Stimulated activated naive CD8-positive, alpha-beta T cell treated with anti-CD3 and anti-CD28 coated beads, Interleukin-15, amount 100 ng/mL, for 72 hours (primary cell): ENCODE measurements around the gene FBXL20.
"Not testable (repeated sequence)": the region's sequence is repeated elsewhere in the genome, so short reads cannot be mapped to it uniquely, and the experiment has no call there.

Experiments
- ATAC-seq: fragments of 150-1000 bp; cut with Tn5 transposase; 2 replicates; pipeline ENCODE4 v1.10.0; 2021; ENCODE audit warnings: mild to moderate bottlenecking, moderate library complexity
- DNase-seq, 2 donors: peaks; one replicate each; pipeline ENCODE4 v3.0.0; 2021 to 2022
- H3K27ac Mint-ChIP-seq, 2 donors: one replicate each; pipeline ENCODE4 v1.8.0; 2022; ENCODE audit warnings: mild to moderate bottlenecking in 2 of 2, mixed read lengths in 2 of 2, moderate library complexity in 2 of 2
- H3K27me3 Mint-ChIP-seq: one replicate; pipeline ENCODE4 v1.8.0; 2022; ENCODE audit warnings: mixed read lengths
- H3K4me1 Mint-ChIP-seq: one replicate; pipeline ENCODE4 v1.8.0; 2022; ENCODE audit warnings: mild to moderate bottlenecking, mixed read lengths
- H3K4me3 Mint-ChIP-seq, 2 donors: one replicate each; pipeline ENCODE4 v1.8.0; 2022; ENCODE audit warnings: mild to moderate bottlenecking in 2 of 2, mixed read lengths in 2 of 2, moderate library complexity in 1 of 2
- H3K9me3 Mint-ChIP-seq, 2 donors: one replicate each; pipeline ENCODE4 v1.8.0; 2022; ENCODE audit warnings: mixed read lengths in 2 of 2

FBXL20 gene

GRCh38 chr17:39318636-39319035 is 82.8 kb downstream of the FBXL20 start:
- H3K27ac Mint-ChIP-seq: no peak overlapping the region
- ATAC-seq (no peak), DNase-seq (no peak)
- H3K4me1 Mint-ChIP-seq: no peaks in the 10 kb centered on the region
- no peak overlapping the region for H3K4me3 Mint-ChIP-seq
- no peaks in the 10 kb centered on the region for H3K27me3 Mint-ChIP-seq
- no peaks in the 10 kb centered on the region for H3K9me3 Mint-ChIP-seq

- Mint-ChIP-seq H3K4me1 (peaks cover 8% of the 10 kb centered on the region), H3K9me3 (no peaks in the 10 kb centered on the region), H3K27me3 (no peaks in the 10 kb centered on the region), H3K4me3 (no peak overlapping the region), H3K27ac (peak overlapping the region in 1 of 2 donors; percentile 40)
- ATAC-seq (no peak), DNase-seq (no peak)
These were observed 94.8 kb downstream of the FBXL20 start for GRCh38 chr17:39306509-39307212.

DNA sequence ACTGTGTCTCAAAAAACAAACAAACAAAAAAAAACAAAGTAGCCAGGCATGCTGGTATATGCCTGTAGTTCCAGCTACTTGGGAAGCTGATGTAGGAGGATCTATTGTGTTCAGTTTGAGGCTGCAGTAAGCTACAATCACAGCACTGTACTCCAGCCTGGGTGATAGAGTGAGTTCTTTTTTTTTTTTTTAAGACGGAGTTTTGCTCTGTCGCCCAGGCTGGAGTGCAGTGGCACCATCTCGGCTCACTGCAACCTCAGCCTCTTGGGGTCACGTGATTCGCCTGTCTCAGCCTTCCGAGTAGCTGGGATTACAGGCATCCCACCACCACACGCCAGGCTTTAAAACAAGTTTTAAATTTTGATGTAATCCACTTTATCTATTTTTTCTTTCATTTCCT is 95.4 kb downstream of the FBXL20 start:
- H3K27me3 Mint-ChIP-seq: no peaks in the 10 kb centered on the region
- no peak overlapping the region for H3K27ac Mint-ChIP-seq
- ATAC-seq (no peak), DNase-seq (no peak)
- H3K9me3 Mint-ChIP-seq: no peaks in the 10 kb centered on the region
- H3K4me3 Mint-ChIP-seq: no peak overlapping the region
- H3K4me1 Mint-ChIP-seq: peaks cover 8% of the 10 kb centered on the region

GRCh38 chr17:39304188-39304587 is 97.2 kb downstream of the FBXL20 start:
- Mint-ChIP-seq H3K27me3 (no peaks in the 10 kb centered on the region), H3K4me3 (no peak overlapping the region), H3K4me1 (peaks cover 8% of the 10 kb centered on the region), H3K9me3 (no peaks in the 10 kb centered on the region), H3K27ac (no peak overlapping the region)
- ATAC-seq (no peak), DNase-seq (no peak)

DNA sequence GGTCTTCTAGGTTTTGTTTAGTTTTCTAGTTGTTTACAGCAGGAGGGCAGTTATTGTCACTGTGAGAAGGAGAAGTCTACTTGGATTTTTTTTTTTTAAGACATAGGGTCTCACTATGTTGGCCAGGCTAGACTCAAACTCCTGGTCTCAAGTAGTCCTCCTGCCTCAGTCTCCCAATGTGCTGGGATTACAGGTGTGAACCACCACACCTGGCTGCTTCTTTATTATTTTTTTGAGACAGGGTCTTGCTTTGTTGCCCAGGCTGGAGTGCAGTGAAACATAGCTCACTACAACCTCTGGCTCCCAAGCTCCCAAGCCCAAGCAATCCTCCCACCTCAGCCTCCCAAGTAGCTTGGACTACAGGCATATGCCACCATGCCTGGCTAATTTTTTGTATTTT is 107.4 kb downstream of the FBXL20 start:
- Mint-ChIP-seq H3K9me3 (no peaks in the 10 kb centered on the region), H3K27ac (no peak overlapping the region), H3K27me3 (no peaks in the 10 kb centered on the region), H3K4me1 (no peaks in the 10 kb centered on the region), H3K4me3 (no peak overlapping the region)
- ATAC-seq (no peak), DNase-seq (no peak)

DNA sequence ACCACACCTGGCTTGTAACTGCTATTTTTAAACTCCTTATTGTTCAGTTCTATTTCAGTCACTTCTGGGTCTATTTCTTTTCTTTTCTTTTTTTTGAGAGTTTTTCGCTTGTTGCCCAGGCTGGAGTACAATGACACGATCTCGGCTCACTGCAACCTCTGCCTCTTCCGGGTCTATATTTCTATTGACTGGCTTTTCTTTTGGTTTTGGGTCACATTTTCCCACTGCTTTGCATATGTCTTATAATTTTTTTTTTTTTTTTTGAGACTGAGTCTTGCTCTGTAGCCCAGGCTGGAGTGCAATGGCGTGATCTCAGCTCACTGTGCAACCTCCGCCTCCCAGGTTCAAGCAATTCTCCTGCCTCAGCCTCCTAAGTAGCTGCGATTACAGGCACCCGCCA is 108.9 kb downstream of the FBXL20 start:
- H3K4me1 Mint-ChIP-seq, DNase-seq, H3K27me3 Mint-ChIP-seq, H3K4me3 Mint-ChIP-seq, ATAC-seq, H3K27ac Mint-ChIP-seq, H3K9me3 Mint-ChIP-seq: not testable (repeated sequence)

DNA sequence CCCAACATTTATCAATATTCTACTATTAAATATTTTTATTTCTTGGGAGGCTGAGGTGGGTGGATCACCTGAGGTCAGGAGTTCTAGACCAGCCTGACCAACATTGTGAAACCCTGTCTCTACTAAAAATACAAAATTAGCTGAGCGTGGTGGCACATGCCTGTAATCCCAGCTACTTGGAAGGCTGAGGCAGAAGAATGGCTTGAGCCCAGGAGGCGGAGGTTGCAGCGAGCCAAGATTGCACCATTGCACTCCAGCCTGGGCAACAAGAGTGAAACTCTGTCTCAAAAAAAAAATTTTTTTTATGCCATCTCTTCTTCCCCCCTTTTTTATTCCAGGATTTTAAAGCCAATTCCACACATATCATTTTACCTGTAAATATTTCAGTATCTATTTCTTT is 114.9 kb downstream of the FBXL20 start:
- ATAC-seq, H3K27me3 Mint-ChIP-seq, H3K4me1 Mint-ChIP-seq, DNase-seq, H3K4me3 Mint-ChIP-seq, H3K9me3 Mint-ChIP-seq, H3K27ac Mint-ChIP-seq: not testable (repeated sequence)

GRCh38 chr17:39284685-39285084 is 116.7 kb downstream of the FBXL20 start:
- Mint-ChIP-seq H3K4me3 (no peak overlapping the region), H3K9me3 (no peaks in the 10 kb centered on the region), H3K27ac (no peak overlapping the region), H3K4me1 (no peaks in the 10 kb centered on the region), H3K27me3 (no peaks in the 10 kb centered on the region)
- ATAC-seq: no peak
- no peak for DNase-seq

- Mint-ChIP-seq H3K4me1 (no peaks in the 10 kb centered on the region), H3K4me3 (no peak overlapping the region), H3K27me3 (no peaks in the 10 kb centered on the region), H3K27ac (no peak overlapping the region), H3K9me3 (no peaks in the 10 kb centered on the region)
- DNase-seq: no peak
- no peak for ATAC-seq
These were observed 117.5 kb downstream of the FBXL20 start for GRCh38 chr17:39283896-39284295.

DNA sequence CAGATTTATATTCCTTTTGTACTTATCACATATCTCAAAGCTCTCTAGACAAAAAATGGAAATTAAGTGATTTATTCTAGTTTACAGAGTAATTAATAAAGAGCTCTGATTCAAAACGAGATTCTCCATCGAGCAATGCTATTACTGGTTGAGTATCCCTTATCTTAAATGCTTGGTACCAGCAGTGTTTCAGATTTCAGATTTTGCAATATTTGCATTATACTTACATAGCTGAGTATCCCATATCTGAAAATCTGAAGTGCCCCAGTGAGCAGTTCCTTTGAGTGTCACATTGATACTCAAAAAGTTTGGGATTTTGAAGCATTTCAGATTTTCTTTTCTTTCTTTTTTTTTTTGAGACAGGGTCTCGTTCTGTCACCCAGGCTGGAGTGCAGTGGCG is 118.3 kb downstream of the FBXL20 start:
- DNase-seq (no peak), ATAC-seq (no peak)
- Mint-ChIP-seq H3K9me3 (no peaks in the 10 kb centered on the region), H3K27me3 (no peaks in the 10 kb centered on the region), H3K27ac (no peak overlapping the region), H3K4me1 (no peaks in the 10 kb centered on the region), H3K4me3 (no peak overlapping the region)

DNA sequence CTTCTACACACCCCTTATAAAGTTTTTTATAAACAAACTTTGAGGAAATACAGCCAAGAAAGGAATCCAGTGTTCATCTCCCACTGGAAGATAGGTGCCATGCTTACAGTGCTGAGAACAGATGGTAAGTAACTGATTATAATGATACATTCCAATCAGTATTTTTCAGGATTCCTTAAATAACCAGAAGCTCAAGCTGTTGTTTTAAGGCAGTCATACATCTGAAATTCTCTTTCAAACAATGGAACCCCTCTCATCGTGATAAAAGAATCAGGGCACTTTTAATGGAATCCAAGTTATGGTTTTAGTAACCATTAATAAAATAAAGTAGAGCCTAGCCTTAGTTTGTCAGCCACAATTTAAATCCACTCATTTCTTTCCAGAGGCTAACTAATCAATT is 119.6 kb downstream of the FBXL20 start:
- no peak overlapping the region for H3K27ac Mint-ChIP-seq
- no peak for DNase-seq
- ATAC-seq: no peak
- no peaks in the 10 kb centered on the region for H3K9me3 Mint-ChIP-seq
- H3K4me1 Mint-ChIP-seq: no peaks in the 10 kb centered on the region
- H3K4me3 Mint-ChIP-seq: no peak overlapping the region
- no peaks in the 10 kb centered on the region for H3K27me3 Mint-ChIP-seq

- not testable (repeated sequence) for H3K4me3 Mint-ChIP-seq, H3K27ac Mint-ChIP-seq, DNase-seq, H3K27me3 Mint-ChIP-seq, ATAC-seq, H3K4me1 Mint-ChIP-seq, H3K9me3 Mint-ChIP-seq
These were observed 123.2 kb downstream of the FBXL20 start for GRCh38 chr17:39278246-39278645.

GRCh38 chr17:39277110-39277509 is 124.3 kb downstream of the FBXL20 start:
- no peak overlapping the region for H3K27ac Mint-ChIP-seq
- H3K4me3 Mint-ChIP-seq: no peak overlapping the region
- no peaks in the 10 kb centered on the region for H3K27me3 Mint-ChIP-seq
- ATAC-seq (no peak), DNase-seq (no peak)
- H3K9me3 Mint-ChIP-seq: no peaks in the 10 kb centered on the region
- H3K4me1 Mint-ChIP-seq: no peaks in the 10 kb centered on the region

- no peak for DNase-seq
- Mint-ChIP-seq H3K4me1 (no peaks in the 10 kb centered on the region), H3K27ac (no peak overlapping the region), H3K27me3 (no peaks in the 10 kb centered on the region), H3K9me3 (no peaks in the 10 kb centered on the region), H3K4me3 (no peak overlapping the region)
- no peak for ATAC-seq
These were observed 125.3 kb downstream of the FBXL20 start for GRCh38 chr17:39276113-39276512.

DNA sequence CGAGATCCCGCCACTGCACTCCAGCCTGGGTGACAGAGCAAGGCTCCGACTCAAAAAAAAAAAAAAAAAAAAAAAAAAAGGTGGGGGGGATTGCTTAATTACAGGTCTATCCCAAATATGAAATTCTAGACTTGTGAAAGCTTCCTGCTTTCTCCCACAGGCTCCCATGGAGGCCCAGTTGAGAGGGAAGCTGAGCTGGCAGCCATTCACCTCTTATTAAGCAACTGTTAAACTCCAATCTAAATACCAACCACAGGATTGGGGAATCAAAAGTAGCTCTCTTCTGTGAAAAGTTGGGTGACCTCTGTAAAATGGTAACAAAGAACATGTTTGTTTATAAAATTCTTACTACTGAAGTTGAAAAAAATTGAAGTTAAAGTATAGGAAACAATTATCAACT is 129.9 kb downstream of the FBXL20 start:
- no peaks in the 10 kb centered on the region for H3K27me3 Mint-ChIP-seq
- no peak overlapping the region for H3K4me3 Mint-ChIP-seq
- DNase-seq: no peak
- H3K27ac Mint-ChIP-seq: no peak overlapping the region
- no peaks in the 10 kb centered on the region for H3K4me1 Mint-ChIP-seq
- no peaks in the 10 kb centered on the region for H3K9me3 Mint-ChIP-seq
- ATAC-seq: no peak

- H3K27ac Mint-ChIP-seq: peak overlapping the region in 1 of 2 donors; percentile 59
These were observed 130.5 kb downstream of the FBXL20 start for GRCh38 chr17:39270923-39271322.

DNA sequence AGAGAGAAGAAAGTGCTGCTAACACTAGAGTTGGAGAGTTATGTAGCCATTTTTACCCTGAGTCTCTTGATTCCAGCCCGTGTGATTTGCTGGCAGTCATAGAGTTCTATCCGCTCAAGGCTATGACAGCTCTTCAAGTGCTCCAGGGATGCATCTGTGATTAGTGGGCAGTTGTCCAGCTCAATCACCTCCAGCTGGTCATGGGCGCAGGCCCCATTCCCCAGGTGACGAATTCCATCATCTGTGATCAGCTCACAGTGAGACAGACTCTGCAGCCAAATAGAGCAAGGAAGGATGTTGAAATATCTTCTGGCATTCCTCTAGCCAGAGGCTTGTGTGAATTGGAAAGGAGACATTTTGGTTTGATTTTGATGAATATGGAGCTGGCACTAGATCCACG is 137.3 kb downstream of the FBXL20 start:
- H3K9me3 Mint-ChIP-seq: no peaks in the 10 kb centered on the region
- no peak overlapping the region for H3K27ac Mint-ChIP-seq
- H3K27me3 Mint-ChIP-seq: no peaks in the 10 kb centered on the region
- H3K4me3 Mint-ChIP-seq: no peak overlapping the region
- ATAC-seq (no peak), DNase-seq (no peak)
- H3K4me1 Mint-ChIP-seq: no peaks in the 10 kb centered on the region

More at GRCh38 chr17:39270923-39271322, 130.5 kb downstream of the FBXL20 start:
- Mint-ChIP-seq H3K9me3 (no peaks in the 10 kb centered on the region), H3K4me1 (no peaks in the 10 kb centered on the region), H3K4me3 (no peak overlapping the region), H3K27me3 (no peaks in the 10 kb centered on the region)
- DNase-seq: no peak
- no peak for ATAC-seq
